Liver (tissue), 9 donors: ENCODE measurements around the gene SPRN. TPM values are rescaled to one million over a fixed set of nuclear protein-coding genes. Genes with fewer than 3 reads are reported as not detected.

Experiments used
- DNase-seq: peaks from one replicate; pipeline ENCODE4 v3.0.0-alpha.2; 2017; ENCODE audit warnings: low spot score
- H3K27ac ChIP-seq, 2 donors: one replicate each; pipeline ENCODE4 v1.7.0; 2013; ENCODE audit warnings: inconsistent platforms in 2 of 2, low read length in 2 of 2, control low read depth in 1 of 2, low read depth in 1 of 2, mild to moderate bottlenecking in 1 of 2
- H3K27me3 ChIP-seq, 4 donors: one replicate each; pipeline versions ENCODE4 v1.6.1 to v1.7.0; 2013; ENCODE audit warnings: low read length in 3 of 4, inconsistent platforms in 1 of 4, mild to moderate bottlenecking in 1 of 4, moderate library complexity in 1 of 4; ENCODE audit not compliant: control insufficient read depth in 4 of 4, insufficient read depth in 4 of 4
- H3K36me3 ChIP-seq, 4 donors: one replicate each; pipeline versions ENCODE4 v1.6.1 to v1.7.0; 2013; ENCODE audit warnings: low read length in 3 of 4, mild to moderate bottlenecking in 3 of 4, low read depth in 1 of 4, moderate library complexity in 1 of 4; ENCODE audit not compliant: control insufficient read depth in 4 of 4, insufficient read depth in 3 of 4
- H3K4me1 ChIP-seq, 4 donors: one replicate each; pipeline versions ENCODE4 v1.6.1 to v1.7.0; 2013; ENCODE audit warnings: low read length in 3 of 4, mild to moderate bottlenecking in 3 of 4, moderate library complexity in 1 of 4; ENCODE audit not compliant: control insufficient read depth in 4 of 4, insufficient read depth in 4 of 4
- H3K4me3 ChIP-seq, 3 donors: one replicate each; pipeline versions ENCODE4 v1.6.1 to v1.7.0; 2013; ENCODE audit warnings: low read length in 3 of 3, control low read depth in 1 of 3, low read depth in 1 of 3, mild to moderate bottlenecking in 1 of 3
- H3K9ac ChIP-seq, 2 donors: one replicate each; pipeline ENCODE4 v1.7.0; 2013; ENCODE audit warnings: low read length in 2 of 2, mild to moderate bottlenecking in 2 of 2, moderate library complexity in 2 of 2, control low read depth in 1 of 2, low read depth in 1 of 2
- H3K9me3 ChIP-seq, 4 donors: one replicate each; pipeline versions ENCODE4 v1.6.1 to v1.7.0; 2013; ENCODE audit warnings: low read length in 3 of 4; ENCODE audit not compliant: control insufficient read depth in 4 of 4
- EGR1 ChIP-seq, 2 donors: IDR thresholded peaks; 2 replicates each; pipeline ENCODE4 v1.6.1; 2016 to 2018; ENCODE audit warnings: antibody characterized with exemption in 2 of 2, low read depth in 2 of 2
- FOXA1 ChIP-seq: IDR thresholded peaks from 2 replicates; pipeline ENCODE4 v1.6.1; 2016; ENCODE audit warnings: antibody characterized with exemption
- FOXA2 ChIP-seq: IDR thresholded peaks from 2 replicates; pipeline ENCODE4 v1.6.1; 2016; ENCODE audit warnings: antibody characterized with exemption
- GABPA ChIP-seq, 2 donors: IDR thresholded peaks in 1 of 2; conservative IDR thresholded peaks in 1 of 2; 2 replicates each; pipeline ENCODE4 v1.6.1; 2016; ENCODE audit warnings: antibody characterized with exemption in 2 of 2, mild to moderate bottlenecking in 1 of 2, moderate library complexity in 1 of 2
- HNF4A ChIP-seq, 2 donors: conservative IDR thresholded peaks; 2 replicates each; pipeline ENCODE4 v1.6.1; 2016; ENCODE audit warnings: antibody characterized with exemption in 2 of 2, mild to moderate bottlenecking in 2 of 2
- HNF4G ChIP-seq: IDR thresholded peaks from 2 replicates; pipeline ENCODE4 v1.6.1; 2016; ENCODE audit warnings: antibody characterized with exemption
- JUND ChIP-seq, 2 donors: IDR thresholded peaks; 2 replicates each; pipeline ENCODE4 v1.6.1; 2016; ENCODE audit warnings: antibody characterized with exemption in 2 of 2
- NR2F2 ChIP-seq: IDR thresholded peaks from 2 replicates; pipeline ENCODE4 v1.6.1; 2016; ENCODE audit warnings: antibody characterized with exemption
- RAD21 ChIP-seq, 2 donors: IDR thresholded peaks; 2 replicates each; pipeline ENCODE4 v1.6.1; 2016; ENCODE audit warnings: antibody characterized with exemption in 2 of 2, mild to moderate bottlenecking in 2 of 2
- RXRA ChIP-seq, 2 donors: IDR thresholded peaks; 2 replicates each; pipeline ENCODE4 v1.6.1; 2017 to 2018; ENCODE audit warnings: antibody characterized with exemption in 2 of 2, mild to moderate bottlenecking in 1 of 2
- SP1 ChIP-seq: IDR thresholded peaks from 2 replicates; pipeline ENCODE4 v1.6.1; 2018; ENCODE audit warnings: antibody characterized with exemption, mild to moderate bottlenecking
- TAF1 ChIP-seq: conservative IDR thresholded peaks from 2 replicates; pipeline ENCODE4 v1.6.1; 2016; ENCODE audit warnings: antibody characterized with exemption, mild to moderate bottlenecking
- YY1 ChIP-seq: IDR thresholded peaks from 2 replicates; pipeline ENCODE4 v1.6.1; 2016; ENCODE audit warnings: antibody characterized with exemption, mild to moderate bottlenecking
- WGBS: extraction: QIAGEN DNeasy Blood & Tissue Kit; methylation state at CpG from one replicate; pipeline ENCODE4 v1.1.7; 2013; 5-methylcytosine and 5-hydroxymethylcytosine counted together
- polyA plus RNA-seq, 2 donors: library from polyadenylated mRNA; stranded (reverse) in 1 of 2; unstranded in 1 of 2; fragments of 200-250 nt in 1 of 2; fragments of >200 nt in 1 of 2; fragmentation: Nextera tagmentation in 1 of 2; extraction: Ambion mirVana in 1 of 2; gene quantifications; one replicate each; pipeline versions ENCODE4 v1.2.1 to v1.2.3, GENCODE V29; 2013 to 2015
- total RNA-seq, 2 donors: library from RNA; depleted of rRNA; stranded (reverse); fragments of >200 nt; gene quantifications; one replicate each; pipeline ENCODE4 v1.2.3, GENCODE V29; 2014
- TF ChIP-seq, protein P1 (sequence below): IDR thresholded peaks from 2 replicates; pipeline ENCODE4 v1.6.1; 2016; ENCODE audit warnings: antibody characterized with exemption, mild to moderate bottlenecking
- TF ChIP-seq, protein P2 (sequence below): IDR thresholded peaks from 2 replicates; pipeline ENCODE4 v1.6.1; 2016; ENCODE audit warnings: antibody characterized with exemption
- TF ChIP-seq, protein P3 (sequence below): fragments of 150-350 bp; IDR thresholded peaks from 2 replicates; pipeline ENCODE4 v1.5.1; 2017; ENCODE audit warnings: improper control_type of control experiment, low read depth, low read length; ENCODE audit not compliant: missing input control
- TF ChIP-seq, protein P4 (sequence below): IDR thresholded peaks from 2 replicates; pipeline ENCODE4 v1.6.1; 2016; ENCODE audit warnings: antibody characterized with exemption
- TF ChIP-seq, protein P5 (sequence below): IDR thresholded peaks from 2 replicates; pipeline ENCODE4 v1.6.1; 2016; ENCODE audit warnings: antibody characterized with exemption
- donor health status: healthy.
- donor health status: healthy.
- donor health status: healthy.
- donor health status: healthy.
- donor health status: healthy.

The SPRN gene
- total and polyA plus RNA-seq, 4 donors = 1.3 to 36.4 TPM; not detected in 2

DNA sequence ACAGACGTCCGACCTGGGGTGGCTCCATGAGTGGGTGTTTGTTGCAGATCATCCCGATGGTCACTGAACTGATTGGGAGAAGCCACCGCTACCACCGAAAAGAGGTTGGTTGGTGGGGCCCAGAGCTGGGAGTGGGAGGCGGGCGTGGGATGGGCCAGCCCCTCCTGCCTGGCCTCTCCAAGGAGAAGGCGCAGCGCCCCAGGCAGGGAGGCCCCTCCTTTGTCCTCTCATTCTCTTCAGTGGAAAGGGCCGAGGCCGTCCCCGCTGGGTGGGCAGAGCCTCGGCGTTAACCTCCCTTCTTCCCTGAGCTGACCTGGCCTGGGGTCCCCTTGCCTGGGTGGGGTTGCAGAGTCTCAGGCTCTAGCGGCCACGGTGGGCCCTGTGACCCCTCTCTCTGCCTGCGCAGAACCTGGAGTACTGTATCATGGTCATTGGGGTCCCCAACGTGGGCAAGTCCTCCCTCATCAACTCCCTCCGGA, 25.3 kb downstream of the SPRN start (continued):
- TF ChIP-seq, protein P1, sequence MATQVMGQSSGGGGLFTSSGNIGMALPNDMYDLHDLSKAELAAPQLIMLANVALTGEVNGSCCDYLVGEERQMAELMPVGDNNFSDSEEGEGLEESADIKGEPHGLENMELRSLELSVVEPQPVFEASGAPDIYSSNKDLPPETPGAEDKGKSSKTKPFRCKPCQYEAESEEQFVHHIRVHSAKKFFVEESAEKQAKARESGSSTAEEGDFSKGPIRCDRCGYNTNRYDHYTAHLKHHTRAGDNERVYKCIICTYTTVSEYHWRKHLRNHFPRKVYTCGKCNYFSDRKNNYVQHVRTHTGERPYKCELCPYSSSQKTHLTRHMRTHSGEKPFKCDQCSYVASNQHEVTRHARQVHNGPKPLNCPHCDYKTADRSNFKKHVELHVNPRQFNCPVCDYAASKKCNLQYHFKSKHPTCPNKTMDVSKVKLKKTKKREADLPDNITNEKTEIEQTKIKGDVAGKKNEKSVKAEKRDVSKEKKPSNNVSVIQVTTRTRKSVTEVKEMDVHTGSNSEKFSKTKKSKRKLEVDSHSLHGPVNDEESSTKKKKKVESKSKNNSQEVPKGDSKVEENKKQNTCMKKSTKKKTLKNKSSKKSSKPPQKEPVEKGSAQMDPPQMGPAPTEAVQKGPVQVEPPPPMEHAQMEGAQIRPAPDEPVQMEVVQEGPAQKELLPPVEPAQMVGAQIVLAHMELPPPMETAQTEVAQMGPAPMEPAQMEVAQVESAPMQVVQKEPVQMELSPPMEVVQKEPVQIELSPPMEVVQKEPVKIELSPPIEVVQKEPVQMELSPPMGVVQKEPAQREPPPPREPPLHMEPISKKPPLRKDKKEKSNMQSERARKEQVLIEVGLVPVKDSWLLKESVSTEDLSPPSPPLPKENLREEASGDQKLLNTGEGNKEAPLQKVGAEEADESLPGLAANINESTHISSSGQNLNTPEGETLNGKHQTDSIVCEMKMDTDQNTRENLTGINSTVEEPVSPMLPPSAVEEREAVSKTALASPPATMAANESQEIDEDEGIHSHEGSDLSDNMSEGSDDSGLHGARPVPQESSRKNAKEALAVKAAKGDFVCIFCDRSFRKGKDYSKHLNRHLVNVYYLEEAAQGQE = no peak

DNA sequence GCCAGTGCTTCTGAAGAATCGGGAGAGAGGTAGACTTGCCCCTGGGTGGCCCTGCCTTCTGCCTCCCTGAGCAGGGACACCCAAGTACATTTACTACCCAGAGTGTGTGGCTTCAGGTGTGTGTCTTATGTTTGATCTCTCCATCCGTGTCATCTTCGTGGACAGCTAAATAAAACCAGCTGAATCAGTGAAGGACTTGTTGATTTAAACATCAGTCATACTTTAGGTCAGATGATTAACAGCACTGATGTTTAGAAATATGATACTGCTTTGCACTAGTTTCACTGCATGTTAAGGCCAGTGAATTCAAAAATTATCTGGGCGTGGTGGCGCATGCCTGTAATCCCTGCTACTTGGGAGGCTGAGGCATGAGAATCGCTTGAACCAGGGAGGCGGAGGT, 26.5 kb downstream of the SPRN start:
- peaks cover 5 to 12% (median 7%) of the 10 kb centered on the region in 4 donors for H3K4me1 ChIP-seq
- no peaks in the 10 kb centered on the region for H3K27me3 ChIP-seq

DNA sequence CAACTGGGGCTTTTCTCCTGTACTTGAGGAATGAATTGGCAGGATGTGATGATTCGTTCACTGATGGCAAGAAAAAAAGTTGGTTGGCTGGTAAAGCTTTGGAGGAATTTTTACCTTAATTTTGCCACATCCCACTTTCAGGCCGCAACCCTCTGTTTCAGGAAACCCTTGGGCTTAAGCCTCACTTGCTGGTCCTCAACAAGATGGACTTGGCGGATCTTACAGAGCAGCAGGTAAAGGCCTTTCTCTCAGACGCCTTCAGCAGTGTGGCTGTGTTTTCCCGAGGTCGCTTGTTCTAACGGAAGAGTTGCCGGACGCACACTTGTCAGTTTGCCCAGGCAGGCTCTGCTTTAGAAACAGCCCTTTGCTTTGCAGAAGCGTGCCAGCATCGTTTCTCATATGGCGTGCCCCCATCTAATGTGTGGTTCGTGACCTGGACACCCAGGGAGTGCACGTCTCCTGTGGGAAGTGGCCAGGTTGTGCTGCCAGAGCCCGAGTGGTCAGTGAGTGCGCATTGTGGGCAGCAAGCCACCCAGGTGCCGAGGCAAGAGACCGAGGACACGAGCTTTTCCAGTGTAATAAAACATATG, 28.3 kb downstream of the SPRN start:
- peaks cover 5 to 12% (median 7%) of the 10 kb centered on the region in 4 donors for H3K4me1 ChIP-seq
- DNase-seq = no peak

More for the DNA sequence above, 26.5 kb downstream of the SPRN start:
- H3K9me3 ChIP-seq = no peaks in the 10 kb centered on the region
- H3K4me3 ChIP-seq = no peak overlapping the region
- H3K27ac ChIP-seq = no peak overlapping the region
- no peak overlapping the region for H3K9ac ChIP-seq
- TF ChIP-seq, protein P2, sequence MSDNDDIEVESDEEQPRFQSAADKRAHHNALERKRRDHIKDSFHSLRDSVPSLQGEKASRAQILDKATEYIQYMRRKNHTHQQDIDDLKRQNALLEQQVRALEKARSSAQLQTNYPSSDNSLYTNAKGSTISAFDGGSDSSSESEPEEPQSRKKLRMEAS = no peak
- H3K36me3 ChIP-seq = peaks cover 9 to 35% (median 22%) of the 10 kb centered on the region in 4 donors
- 98% methylated on average over 7 of the region's 7 CpGs for WGBS
- DNase-seq = no peak

More for the DNA sequence above, 28.3 kb downstream of the SPRN start:
- TF ChIP-seq FOXA2 (no peak), GABPA (IDR thresholded peaks at IDR 0.05 in 1 of 2, conservative IDR thresholded peaks at IDR 0.05 in 1 of 2) (no peak), TAF1 (no peak), YY1 (no peak), RAD21 (IDR thresholded peaks at IDR 0.05) (no peak), HNF4G (no peak), SP1 (no peak), RXRA (IDR thresholded peaks at IDR 0.05) (no peak), EGR1 (IDR thresholded peaks at IDR 0.05; ENCODE audit: low read depth in 2 of 2) (no peak), FOXA1 (no peak), HNF4A (conservative IDR thresholded peaks at IDR 0.05) (no peak), NR2F2 (no peak), JUND (IDR thresholded peaks at IDR 0.05) (no peak)
- TF ChIP-seq, protein P3, sequence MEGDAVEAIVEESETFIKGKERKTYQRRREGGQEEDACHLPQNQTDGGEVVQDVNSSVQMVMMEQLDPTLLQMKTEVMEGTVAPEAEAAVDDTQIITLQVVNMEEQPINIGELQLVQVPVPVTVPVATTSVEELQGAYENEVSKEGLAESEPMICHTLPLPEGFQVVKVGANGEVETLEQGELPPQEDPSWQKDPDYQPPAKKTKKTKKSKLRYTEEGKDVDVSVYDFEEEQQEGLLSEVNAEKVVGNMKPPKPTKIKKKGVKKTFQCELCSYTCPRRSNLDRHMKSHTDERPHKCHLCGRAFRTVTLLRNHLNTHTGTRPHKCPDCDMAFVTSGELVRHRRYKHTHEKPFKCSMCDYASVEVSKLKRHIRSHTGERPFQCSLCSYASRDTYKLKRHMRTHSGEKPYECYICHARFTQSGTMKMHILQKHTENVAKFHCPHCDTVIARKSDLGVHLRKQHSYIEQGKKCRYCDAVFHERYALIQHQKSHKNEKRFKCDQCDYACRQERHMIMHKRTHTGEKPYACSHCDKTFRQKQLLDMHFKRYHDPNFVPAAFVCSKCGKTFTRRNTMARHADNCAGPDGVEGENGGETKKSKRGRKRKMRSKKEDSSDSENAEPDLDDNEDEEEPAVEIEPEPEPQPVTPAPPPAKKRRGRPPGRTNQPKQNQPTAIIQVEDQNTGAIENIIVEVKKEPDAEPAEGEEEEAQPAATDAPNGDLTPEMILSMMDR = no peak
- TF ChIP-seq, protein P4, sequence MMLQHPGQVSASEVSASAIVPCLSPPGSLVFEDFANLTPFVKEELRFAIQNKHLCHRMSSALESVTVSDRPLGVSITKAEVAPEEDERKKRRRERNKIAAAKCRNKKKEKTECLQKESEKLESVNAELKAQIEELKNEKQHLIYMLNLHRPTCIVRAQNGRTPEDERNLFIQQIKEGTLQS = no peak
- TF ChIP-seq, protein P2 = no peak
- TF ChIP-seq, protein P1 = no peak
- TF ChIP-seq, protein P5, sequence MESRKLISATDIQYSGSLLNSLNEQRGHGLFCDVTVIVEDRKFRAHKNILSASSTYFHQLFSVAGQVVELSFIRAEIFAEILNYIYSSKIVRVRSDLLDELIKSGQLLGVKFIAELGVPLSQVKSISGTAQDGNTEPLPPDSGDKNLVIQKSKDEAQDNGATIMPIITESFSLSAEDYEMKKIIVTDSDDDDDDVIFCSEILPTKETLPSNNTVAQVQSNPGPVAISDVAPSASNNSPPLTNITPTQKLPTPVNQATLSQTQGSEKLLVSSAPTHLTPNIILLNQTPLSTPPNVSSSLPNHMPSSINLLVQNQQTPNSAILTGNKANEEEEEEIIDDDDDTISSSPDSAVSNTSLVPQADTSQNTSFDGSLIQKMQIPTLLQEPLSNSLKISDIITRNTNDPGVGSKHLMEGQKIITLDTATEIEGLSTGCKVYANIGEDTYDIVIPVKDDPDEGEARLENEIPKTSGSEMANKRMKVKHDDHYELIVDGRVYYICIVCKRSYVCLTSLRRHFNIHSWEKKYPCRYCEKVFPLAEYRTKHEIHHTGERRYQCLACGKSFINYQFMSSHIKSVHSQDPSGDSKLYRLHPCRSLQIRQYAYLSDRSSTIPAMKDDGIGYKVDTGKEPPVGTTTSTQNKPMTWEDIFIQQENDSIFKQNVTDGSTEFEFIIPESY = no peak
- WGBS = 97% methylated on average over 19 of the region's 19 CpGs
- peaks cover 11 to 25% (median 14%) of the 10 kb centered on the region in 4 donors for H3K36me3 ChIP-seq
- no peak overlapping the region for H3K27ac ChIP-seq
- no peak overlapping the region for H3K9ac ChIP-seq
- no peaks in the 10 kb centered on the region for H3K27me3 ChIP-seq
- no peaks in the 10 kb centered on the region for H3K9me3 ChIP-seq
- H3K4me3 ChIP-seq = no peak overlapping the region
